ENCODE results near the gene AMER3. TPM values are rescaled to one million over a fixed set of nuclear protein-coding genes. Genes with fewer than 3 reads are reported as not detected.

The AMER3 gene
- polyA plus RNA-seq, 1 of the 3 experiments (the other 2 are of a cell fraction): under 0.01 TPM

DNA sequence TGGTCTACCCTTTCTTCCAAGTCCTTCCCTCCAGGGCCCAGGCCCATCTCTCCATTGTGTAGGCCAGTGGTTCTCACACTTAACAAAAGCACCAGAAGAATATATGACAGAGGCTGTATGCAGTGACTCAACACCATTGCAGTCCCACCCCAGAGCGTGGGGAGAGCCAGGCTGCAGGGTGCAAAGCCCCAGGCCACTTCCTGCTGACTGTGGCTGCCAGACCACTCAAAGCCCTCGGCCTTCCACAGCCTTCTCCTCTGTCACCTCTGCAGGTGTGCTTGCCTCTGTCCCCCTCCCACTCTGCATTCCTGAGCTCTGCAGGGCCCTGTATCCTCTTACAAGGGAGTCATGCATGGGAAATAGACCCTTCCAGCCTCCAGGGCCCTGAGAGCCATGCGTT, 41.0 kb downstream of the AMER3 start:
- no peak for DNase-seq
- Histone ChIP-seq H3K27me3 (ENCODE audit: insufficient read depth) (no peaks in the 10 kb centered on the region), H3F3A (replicated peaks; ENCODE audit: insufficient read depth) (no peaks in the 10 kb centered on the region), H3K4me3 (ENCODE audit: low read depth in 2 of 2, low read length in 1 of 2) (no peak overlapping the region), H3K79me2 (ENCODE audit: insufficient read depth) (no peaks in the 10 kb centered on the region), H3K36me3 (replicated peaks in 1 of 2; ENCODE audit: control insufficient read depth in 1 of 2, insufficient read depth in 2 of 2, low read length in 1 of 2) (no peaks in the 10 kb centered on the region), H2AFZ (ENCODE audit: low read depth) (no peak overlapping the region), H3K4me2 (no peak overlapping the region), H3K9ac (no peak overlapping the region), H3K9me3 (no peaks in the 10 kb centered on the region), H3K27ac (ENCODE audit: low read depth in 2 of 2, low read length in 1 of 2) (no peak overlapping the region), H3K9me2 (no peaks in the 10 kb centered on the region), H3K4me1 (ENCODE audit: control insufficient read depth in 1 of 2, insufficient read depth in 2 of 2, low read depth in 1 of 2, low read length in 1 of 2) (peaks cover 0 to 11% of the 10 kb centered on the region in 2 experiments; a peak in 1 of 4 replicates), H4K20me1 (ENCODE audit: insufficient read depth) (no peaks in the 10 kb centered on the region)
- ChIA-PET CTCF (interaction anchor here (0.9 to 7.1 kb wide), 7 partner anchors 11 to 169 kb away, joined by 3 to 249 read pairs (median 12); no protein-coding TSS in a partner anchor), POLR2A (no interaction called here)
- TF ChIP-seq PBX3 (IDR thresholded peaks at IDR 0.05): no peak
- TF ChIP-seq, protein P1, sequence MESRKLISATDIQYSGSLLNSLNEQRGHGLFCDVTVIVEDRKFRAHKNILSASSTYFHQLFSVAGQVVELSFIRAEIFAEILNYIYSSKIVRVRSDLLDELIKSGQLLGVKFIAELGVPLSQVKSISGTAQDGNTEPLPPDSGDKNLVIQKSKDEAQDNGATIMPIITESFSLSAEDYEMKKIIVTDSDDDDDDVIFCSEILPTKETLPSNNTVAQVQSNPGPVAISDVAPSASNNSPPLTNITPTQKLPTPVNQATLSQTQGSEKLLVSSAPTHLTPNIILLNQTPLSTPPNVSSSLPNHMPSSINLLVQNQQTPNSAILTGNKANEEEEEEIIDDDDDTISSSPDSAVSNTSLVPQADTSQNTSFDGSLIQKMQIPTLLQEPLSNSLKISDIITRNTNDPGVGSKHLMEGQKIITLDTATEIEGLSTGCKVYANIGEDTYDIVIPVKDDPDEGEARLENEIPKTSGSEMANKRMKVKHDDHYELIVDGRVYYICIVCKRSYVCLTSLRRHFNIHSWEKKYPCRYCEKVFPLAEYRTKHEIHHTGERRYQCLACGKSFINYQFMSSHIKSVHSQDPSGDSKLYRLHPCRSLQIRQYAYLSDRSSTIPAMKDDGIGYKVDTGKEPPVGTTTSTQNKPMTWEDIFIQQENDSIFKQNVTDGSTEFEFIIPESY (IDR thresholded peaks at IDR 0.05; ENCODE audit: borderline replicate concordance, low read depth): no peak
- TF ChIP-seq NFIC (IDR thresholded peaks at IDR 0.05; ENCODE audit: borderline replicate concordance): no peak
- TF ChIP-seq FOXJ3 (CRISPR knock-in tag; IDR thresholded peaks at IDR 0.05): no peak
- no peak for TF ChIP-seq ELF1 (IDR thresholded peaks at IDR 0.05)
- no peak for TF ChIP-seq TCF12 (IDR thresholded peaks at IDR 0.05)
- no peak for TF ChIP-seq JUND (IDR thresholded peaks at IDR 0.05)
- TF ChIP-seq RCOR1 (IDR thresholded peaks at IDR 0.05; ENCODE audit: low read length): no peak
- WGBS (ENCODE audit: low lambda C conversion rate): 81% methylated on average over 3 of the region's 3 CpGs

DNA sequence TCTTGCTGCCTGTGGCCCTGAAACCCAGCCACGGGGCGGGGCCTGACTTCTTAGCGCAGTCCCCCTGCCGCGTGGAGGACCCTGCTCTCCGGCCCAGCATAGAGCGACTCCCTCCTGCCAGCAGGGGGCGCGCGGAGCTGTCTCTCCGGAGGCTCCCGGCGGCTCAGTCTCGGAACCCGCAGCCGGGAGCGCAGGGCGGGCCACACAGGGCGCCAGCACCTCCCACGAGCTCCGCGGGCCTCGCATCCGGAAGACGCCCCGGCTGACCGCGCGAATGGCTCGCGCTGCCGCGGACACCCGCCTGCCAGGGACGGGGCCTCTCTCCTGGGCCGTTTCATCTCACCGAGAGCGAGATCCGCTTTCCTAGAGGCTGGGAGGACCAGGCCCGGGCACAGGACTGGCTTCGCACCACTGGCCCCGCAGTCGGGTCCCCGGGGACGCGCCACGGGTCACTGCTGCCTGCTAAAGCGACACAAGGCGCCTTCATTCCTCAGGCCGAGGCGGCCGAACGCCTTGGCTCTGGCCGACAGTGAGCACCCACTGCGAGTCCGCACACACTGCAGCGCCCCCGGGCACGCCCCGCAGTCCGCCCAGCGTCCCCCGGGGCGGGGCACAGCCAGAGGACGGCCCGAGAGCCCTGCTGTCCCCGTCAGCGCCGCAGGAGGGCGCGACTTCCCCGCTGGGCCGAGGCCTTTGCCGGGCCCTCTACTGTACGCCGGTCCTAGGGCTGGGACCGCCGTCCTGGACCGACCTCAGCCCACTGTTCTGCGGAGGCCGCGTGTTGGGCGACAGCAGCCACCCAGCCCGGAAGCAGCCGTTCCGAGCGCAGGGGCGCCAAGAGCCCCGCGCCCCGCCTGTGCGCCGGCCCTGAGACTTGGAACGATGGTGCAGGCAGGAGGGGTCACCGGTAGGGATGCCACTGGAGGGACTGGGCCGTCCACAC, 42.4 kb downstream of the AMER3 start:
- H3F3A ChIP-seq (replicated peaks; ENCODE audit: insufficient read depth): no peaks in the 10 kb centered on the region
- peak overlapping the region; percentile 81 for H3K9ac ChIP-seq
- H2AFZ ChIP-seq (ENCODE audit: low read depth): peak overlapping the region; percentile 94
- whole genome bisulfite sequencing (ENCODE audit: low lambda C conversion rate): 0% methylated on average over 6 of the region's 96 CpGs
- no peaks in the 10 kb centered on the region for H3K9me2 ChIP-seq
- H3K27me3 ChIP-seq (ENCODE audit: insufficient read depth): no peaks in the 10 kb centered on the region
- H3K9me3 ChIP-seq: no peaks in the 10 kb centered on the region
- H3K4me1 ChIP-seq (ENCODE audit: control insufficient read depth in 1 of 2, insufficient read depth in 2 of 2, low read depth in 1 of 2, low read length in 1 of 2): peaks cover 0 to 11% of the 10 kb centered on the region in 2 experiments; a peak in 1 of 4 replicates
- DNase-seq: peak; percentile 93
- no peaks in the 10 kb centered on the region for H3K36me3 ChIP-seq (replicated peaks in 1 of 2; ENCODE audit: control insufficient read depth in 1 of 2, insufficient read depth in 2 of 2, low read length in 1 of 2)
- H3K79me2 ChIP-seq (ENCODE audit: insufficient read depth): no peaks in the 10 kb centered on the region
- no peaks in the 10 kb centered on the region for H4K20me1 ChIP-seq (ENCODE audit: insufficient read depth)
- ChIA-PET CTCF (interaction anchor here (0.6 to 7.1 kb wide), 61 partner anchors 9 to 537 kb away, joined by 3 to 249 read pairs (median 4); partner anchors contain the start of genes ARHGEF4, GPR148, IMP4 and PTPN18), POLR2A (interaction anchor here (0.6 to 2.1 kb wide), 4 partner anchors 22 to 405 kb away, joined by 3 to 6 read pairs (median 4); no protein-coding TSS in a partner anchor)
- peak overlapping the region; percentile 79 to 85 for H3K4me3 ChIP-seq (ENCODE audit: low read depth in 2 of 2, low read length in 1 of 2)
- peak overlapping the region; percentile 68 to 85 for H3K27ac ChIP-seq (ENCODE audit: low read depth in 2 of 2, low read length in 1 of 2)
- peak overlapping the region; percentile 95 for H3K4me2 ChIP-seq
- TF ChIP-seq CTCF (IDR thresholded peaks at IDR 0.05) (peak; percentile 73), NFIC (IDR thresholded peaks at IDR 0.05; ENCODE audit: borderline replicate concordance) (no peak), FOSL2 (IDR thresholded peaks at IDR 0.05; ENCODE audit: borderline replicate concordance, low read depth) (no peak), RXRA (IDR thresholded peaks at IDR 0.05; ENCODE audit: borderline replicate concordance, low read depth) (no peak), ELF1 (IDR thresholded peaks at IDR 0.05) (0 out of 2 replicates have a peak, but pooled peaks have one; percentile 21), MXI1 (IDR thresholded peaks at IDR 0.05; ENCODE audit: low read depth, low read length) (no peak), RAD21 (IDR thresholded peaks at IDR 0.05; ENCODE audit: low read length) (peak; percentile 90), FOXJ3 (CRISPR knock-in tag; IDR thresholded peaks at IDR 0.05) (no peak), GABPA (IDR thresholded peaks at IDR 0.05; ENCODE audit: low read depth) (no peak), SMC3 (IDR thresholded peaks at IDR 0.05; ENCODE audit: low read depth, low read length) (peak; percentile 74), CHD2 (IDR thresholded peaks at IDR 0.05; ENCODE audit: low read length, partially characterized antibody) (peak; percentile 13), TAF1 (IDR thresholded peaks at IDR 0.05; ENCODE audit: borderline replicate concordance, low read depth, low read length) (peak; percentile 13; the same call in 1 of the 2 replicates)
- TF ChIP-seq, protein P2, sequence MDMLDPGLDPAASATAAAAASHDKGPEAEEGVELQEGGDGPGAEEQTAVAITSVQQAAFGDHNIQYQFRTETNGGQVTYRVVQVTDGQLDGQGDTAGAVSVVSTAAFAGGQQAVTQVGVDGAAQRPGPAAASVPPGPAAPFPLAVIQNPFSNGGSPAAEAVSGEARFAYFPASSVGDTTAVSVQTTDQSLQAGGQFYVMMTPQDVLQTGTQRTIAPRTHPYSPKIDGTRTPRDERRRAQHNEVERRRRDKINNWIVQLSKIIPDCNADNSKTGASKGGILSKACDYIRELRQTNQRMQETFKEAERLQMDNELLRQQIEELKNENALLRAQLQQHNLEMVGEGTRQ (IDR thresholded peaks at IDR 0.05; ENCODE audit: borderline replicate concordance, low read depth, low read length): no peak
- TF ChIP-seq, protein P3, sequence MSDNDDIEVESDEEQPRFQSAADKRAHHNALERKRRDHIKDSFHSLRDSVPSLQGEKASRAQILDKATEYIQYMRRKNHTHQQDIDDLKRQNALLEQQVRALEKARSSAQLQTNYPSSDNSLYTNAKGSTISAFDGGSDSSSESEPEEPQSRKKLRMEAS (IDR thresholded peaks at IDR 0.05; ENCODE audit: low read depth): peak; percentile 56

Measured in SK-N-SH (cell line).